ENCODE data around the gene BST1.
A peak's percentile ranks its signal among the peaks of the same experiment; 100 is the strongest.

Gene BST1

GRCh38 chr4:15677507-15677988 is 25.3 kb upstream of the BST1 start:
- FAIRE-seq: no peak

DNA sequence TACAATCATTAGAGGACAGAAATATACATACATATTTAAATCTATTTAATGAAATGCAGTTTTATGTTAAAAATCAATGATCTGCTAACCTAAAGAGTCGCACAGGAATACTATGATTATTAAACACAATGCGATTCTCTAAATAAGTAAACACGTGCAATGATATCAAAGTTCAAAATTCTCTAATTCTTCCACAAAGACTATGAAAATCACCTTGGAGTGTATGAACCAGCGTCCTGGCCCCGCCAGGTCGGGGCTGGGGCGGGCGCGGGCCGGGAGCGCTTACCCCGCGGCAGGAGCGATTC is 21.8 kb upstream of the BST1 start:
- no peak for FAIRE-seq

DNA sequence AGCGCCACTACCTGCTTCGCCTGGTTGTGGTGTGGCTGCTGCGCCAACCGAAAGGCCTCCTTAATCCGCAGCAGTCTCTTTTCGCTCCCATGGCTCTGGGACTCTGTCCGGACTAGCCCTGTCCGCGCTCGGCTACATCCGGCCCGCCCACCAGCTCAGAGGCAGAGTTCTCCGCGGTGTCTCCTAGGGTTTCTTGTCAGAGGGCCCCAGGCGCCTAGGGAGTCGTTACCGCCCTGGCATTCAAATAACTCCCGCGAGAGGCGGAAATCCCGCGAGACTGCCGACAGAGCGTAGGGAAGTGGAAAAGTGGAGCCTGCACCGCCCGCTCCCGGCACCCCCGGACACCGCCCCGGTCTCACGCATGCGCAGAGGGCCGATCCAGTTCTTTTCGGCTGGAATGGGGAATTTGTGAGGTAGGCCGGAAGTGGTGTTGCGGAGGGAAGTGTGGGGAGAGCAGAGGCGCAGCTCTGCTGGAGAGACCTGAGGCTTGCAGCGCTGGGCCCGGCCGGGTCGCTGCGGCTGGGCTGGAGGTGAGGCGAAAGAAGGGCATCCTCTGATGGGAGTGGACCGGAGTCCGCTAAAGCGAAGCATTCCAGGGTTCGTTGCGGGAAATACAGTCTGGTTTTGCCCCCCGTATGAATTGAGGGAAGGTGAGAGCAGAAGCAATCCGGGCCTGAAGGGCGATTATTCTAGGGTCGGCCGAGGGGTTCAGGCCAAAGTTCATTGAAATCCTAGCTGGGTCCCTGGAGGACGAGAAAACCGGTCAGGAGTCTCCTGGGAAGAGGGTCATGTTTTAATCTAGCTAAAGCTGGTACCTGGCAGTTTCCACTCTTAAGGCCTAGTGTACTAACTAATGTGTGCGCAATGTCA is 21.3 kb upstream of the BST1 start, which contains the start of gene FAM200B:
Gene FAM200B (plus strand): TSS at position 456 of the 870 bp plus-strand sequence. CDS start 5,151 bp downstream, outside the sequence.
- peak; percentile 43 for FAIRE-seq

GRCh38 chr4:15682242-15683142 is 20.4 kb upstream of the BST1 start:
- FAIRE-seq: peak; percentile 55

DNA sequence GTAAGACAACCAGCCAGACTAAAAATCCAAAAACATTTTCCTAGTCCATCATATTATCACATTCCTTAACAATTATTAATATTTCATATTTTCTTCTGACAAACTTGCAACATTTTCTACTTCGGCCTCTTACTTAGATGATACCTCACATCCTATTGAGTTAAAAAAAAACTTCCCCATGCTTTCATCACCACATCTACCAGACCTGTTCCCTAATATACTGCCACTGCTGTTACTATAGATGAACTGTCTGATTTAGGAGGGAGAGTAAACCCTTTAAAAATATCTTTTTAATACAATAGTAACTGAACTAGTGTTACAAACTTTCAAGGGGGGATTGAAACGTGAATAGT is 19.7 kb upstream of the BST1 start:
- no peak for FAIRE-seq

GRCh38 chr4:15684498-15684897 is 18.4 kb upstream of the BST1 start:
- FAIRE-seq: no peak

- FAIRE-seq: no peak
Observed at GRCh38 chr4:15688051-15688450, 14.8 kb upstream of the BST1 start.

DNA sequence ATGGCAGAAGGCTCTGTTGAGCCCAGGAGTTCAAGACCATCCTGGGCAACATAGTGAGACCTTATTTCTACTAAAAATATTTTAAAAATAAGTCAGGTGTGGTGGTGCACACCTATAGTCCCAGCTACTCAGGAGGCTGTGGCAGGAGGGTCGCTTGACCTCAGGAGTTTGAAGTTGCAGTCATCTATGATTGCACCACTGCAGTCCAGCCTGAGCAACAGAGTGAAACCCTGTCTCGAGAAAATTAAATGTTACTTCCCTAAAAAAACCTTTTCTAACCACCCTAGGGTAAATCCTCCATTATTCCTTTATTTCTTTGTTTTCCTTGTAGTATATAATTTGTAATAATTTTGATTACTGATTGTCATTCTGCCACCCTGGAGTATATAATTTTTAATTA is 13.3 kb upstream of the BST1 start:
- no peak for FAIRE-seq

DNA sequence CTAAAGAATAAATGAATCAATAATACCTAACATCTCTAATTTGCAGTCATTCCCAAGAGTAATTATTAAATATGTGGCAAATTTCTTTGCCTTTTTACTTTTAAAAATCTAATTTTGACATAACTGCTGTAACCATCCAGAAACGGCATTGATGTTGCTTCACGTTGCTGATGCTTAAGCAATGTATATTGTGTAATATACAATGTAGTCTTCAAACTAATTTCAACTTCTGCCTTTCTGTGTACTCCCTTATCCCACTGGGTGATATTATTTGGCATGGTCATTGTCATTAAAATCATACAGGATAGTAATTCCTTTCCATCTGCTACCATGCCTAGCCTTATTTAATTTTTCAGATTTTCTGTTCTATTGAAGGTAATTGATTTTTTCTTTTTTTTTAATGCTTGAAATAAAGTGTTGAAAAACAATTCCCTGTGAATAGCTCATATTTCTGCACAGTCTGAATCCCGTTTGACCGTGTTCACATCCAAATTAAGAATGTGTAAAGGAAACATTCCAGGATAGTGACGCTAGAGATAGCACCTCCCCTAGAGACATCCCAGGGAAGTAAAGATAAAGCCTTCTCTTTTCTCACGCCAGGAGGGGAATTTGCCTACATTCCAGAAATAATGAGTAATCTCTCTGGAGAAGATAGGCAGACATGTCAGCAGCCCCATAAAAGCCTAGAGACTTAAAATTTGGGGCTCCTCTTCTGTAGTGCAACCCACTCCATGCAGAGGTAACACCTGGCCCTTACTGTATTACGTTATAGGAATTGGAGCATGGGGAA is 12.7 kb upstream of the BST1 start:
- FAIRE-seq: no peak

DNA sequence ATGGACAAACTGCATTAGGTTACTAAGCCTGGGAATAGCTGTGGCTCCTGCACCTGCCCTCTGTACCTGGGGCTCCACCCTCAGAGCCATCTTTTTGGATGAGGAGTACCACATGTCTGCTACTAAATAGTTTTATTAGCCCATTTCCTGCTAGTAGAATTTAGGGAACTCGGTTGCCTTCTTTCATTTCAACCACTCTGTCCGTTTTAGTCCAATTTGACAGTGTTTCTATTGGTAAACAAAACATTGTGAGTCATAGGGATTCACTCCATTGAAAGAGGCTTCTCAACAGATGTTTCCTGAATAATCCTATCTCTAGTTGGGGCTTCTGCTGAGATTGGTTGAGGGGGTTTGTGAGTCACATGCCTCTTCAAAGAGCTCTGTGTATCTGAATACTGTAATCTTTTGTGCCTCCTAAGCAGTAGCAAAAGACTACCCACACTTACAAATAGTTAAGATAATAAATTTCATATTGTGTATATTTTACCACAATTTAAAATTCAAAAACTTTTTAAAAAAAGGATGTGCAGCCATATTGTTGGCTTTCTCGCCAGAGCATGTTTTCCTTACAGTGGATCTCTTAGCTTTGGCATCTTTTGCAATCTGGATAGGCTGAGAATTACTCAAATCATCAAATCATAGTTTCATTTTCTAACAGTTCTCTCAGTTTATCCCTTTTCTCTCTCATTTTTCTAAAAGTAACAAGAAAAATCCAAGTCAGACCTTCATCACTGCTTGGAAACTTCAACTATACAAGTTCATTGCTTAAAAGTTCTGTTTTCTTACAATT is 11.3 kb upstream of the BST1 start:
- no peak for FAIRE-seq

DNA sequence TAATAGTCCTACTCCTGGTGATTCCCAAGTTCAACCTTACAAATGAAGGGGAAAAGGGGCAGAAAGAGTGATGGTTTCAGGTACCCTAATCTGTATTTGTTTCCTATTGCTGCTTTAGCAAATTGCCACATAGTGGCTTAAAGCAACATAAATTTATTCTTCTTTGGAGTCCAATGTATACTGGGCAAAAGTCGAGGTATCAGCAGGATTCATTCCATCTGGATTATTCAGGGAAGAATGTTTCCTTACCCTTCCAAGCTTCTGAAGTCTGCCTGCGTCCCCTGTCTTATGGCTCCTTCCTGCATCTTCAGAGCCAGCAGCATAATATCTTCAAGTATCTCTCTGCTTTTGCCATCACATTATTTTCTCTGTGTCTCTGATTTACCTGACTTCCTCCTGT is 10.3 kb upstream of the BST1 start:
- FAIRE-seq: no peak

GRCh38 chr4:15694431-15694830 is 8.4 kb upstream of the BST1 start:
- FAIRE-seq: no peak

GRCh38 chr4:15695240-15695699 is 7.6 kb upstream of the BST1 start:
- FAIRE-seq: no peak

- FAIRE-seq: no peak
Observed at GRCh38 chr4:15695729-15696128, 7.1 kb upstream of the BST1 start.

DNA sequence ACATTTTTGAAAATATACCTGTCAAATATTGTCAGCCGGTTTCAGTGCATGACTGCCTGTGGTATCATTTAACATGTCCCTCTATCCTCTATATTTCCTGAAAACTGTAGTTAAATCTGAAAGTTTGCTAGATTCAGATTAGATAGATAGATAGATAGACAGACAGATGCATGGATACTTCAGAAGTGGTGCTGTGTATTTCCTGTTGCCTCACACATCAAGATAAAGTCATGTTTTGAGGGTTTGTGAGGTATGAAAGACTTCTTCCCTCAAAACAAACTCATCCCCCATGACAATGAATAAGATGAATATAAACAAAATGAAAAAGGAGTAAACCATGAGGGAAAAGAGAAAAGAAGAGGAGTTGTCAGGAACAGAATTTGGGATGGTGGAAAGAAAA is 6.0 kb upstream of the BST1 start:
- no peak for FAIRE-seq

GRCh38 chr4:15703439-15703838 is 574 bp downstream of the BST1 start:
- no peak for FAIRE-seq

DNA sequence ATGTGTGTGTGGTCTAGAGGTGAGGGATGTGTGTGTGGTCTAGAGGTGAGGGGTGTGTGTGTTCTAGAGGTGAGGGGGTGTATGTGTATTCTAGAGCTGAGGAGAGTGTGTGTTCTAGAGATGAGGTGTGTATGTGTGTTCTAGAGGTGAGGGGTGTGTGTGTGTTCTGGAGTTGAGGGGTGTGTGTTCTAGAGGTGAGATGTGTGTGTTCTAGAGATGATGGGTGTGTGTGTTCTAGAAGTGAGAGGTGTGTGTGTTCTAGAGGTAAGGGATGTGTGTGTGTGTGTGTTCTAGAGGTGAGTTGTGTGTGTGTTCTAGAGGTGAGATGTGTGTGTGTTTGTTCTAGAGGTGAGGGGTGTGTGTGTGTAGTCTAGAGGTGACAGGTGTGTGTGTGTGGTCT is 1.3 kb downstream of the BST1 start:
- FAIRE-seq: no peak

GRCh38 chr4:15706646-15707362 is 3.9 kb downstream of the BST1 start:
- FAIRE-seq: no peak

DNA sequence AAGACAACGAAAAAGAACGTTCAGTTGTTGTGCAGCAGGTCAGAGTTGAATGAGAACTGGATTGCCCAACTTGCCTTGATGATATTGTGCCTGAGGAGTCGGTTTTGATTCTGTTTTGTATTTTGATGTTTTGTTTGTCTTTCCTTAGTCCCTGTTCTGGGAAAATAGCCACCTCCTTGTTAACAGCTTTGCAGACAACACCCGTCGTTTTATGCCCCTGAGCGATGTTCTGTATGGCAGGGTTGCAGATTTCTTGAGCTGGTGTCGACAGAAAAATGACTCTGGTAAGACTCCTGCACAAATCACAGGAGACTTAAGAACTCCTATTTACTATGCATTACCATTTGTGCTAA is 4.5 kb downstream of the BST1 start:
- no peak for FAIRE-seq

- FAIRE-seq: no peak
Observed at GRCh38 chr4:15711762-15712161, 8.9 kb downstream of the BST1 start.

GRCh38 chr4:15712214-15712613 is 9.3 kb downstream of the BST1 start:
- FAIRE-seq: no peak

DNA sequence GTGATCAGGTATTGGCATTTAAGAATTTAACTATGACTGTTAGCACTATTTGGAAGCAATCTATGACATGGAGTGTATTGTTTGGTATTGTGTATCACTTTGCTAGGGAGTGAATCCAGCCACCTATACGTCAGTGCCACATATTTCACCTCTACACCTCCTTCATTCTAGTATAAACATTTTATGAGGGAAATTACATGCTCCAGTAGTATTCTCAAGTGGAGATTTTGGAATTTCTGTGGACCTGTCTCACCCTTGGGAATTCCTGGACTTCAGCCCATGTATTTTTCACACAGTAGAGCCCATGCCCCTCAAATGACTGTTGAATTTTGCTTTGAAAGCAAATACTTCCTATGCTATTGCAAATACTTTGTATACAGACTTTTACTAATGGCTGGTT is 11.3 kb downstream of the BST1 start:
- FAIRE-seq: no peak
